ENCODE results near the gene CCDC6. TPM values are rescaled to one million over a fixed set of nuclear protein-coding genes. Genes with fewer than 3 reads are reported as not detected.

CCDC6 gene
- total and polyA plus RNA-seq, 9 of the 15 experiments (the other 6 are each of a cell fraction or from before 2014, with no cell fraction given) = 10.4 to 41.0 (median 20.9) TPM

GRCh38 chr10:59887006-59887405 is 19.4 kb downstream of the CCDC6 start:
- Histone ChIP-seq H3K9me3 (replicated peaks; ENCODE audit: control insufficient read depth, insufficient read depth, low read depth, low read length) (no peaks in the 10 kb centered on the region), H2AFZ (ENCODE audit: low read depth, low read length) (no peak overlapping the region), H3K9ac (ENCODE audit: insufficient read depth in 1 of 2, low read depth in 2 of 2, low read length in 2 of 2) (no peak overlapping the region), H3K4me1 (replicated peaks in 1 of 2; ENCODE audit: control insufficient read depth in 2 of 2, insufficient read depth in 2 of 2, low read length in 2 of 2) (peaks cover 3 to 44% of the 10 kb centered on the region in 2 experiments; a peak in 4 of 5 replicates), H3K36me3 (ENCODE audit: control insufficient read depth, insufficient read depth, low read length) (peaks cover 23% of the 10 kb centered on the region; the same call in 1 of the 3 replicates), H3K27ac (ENCODE audit: extremely low read depth, low read depth, low read length) (no peak overlapping the region; the same call in 2 of the 3 replicates), H3K79me2 (ENCODE audit: control insufficient read depth, insufficient read depth, low read length) (peaks cover 87% of the 10 kb centered on the region), H4K20me1 (replicated peaks; ENCODE audit: control insufficient read depth, insufficient read depth, low read length) (0 out of 2 replicates have a peak, but pooled peaks cover 3% of the 10 kb centered on the region), H3K4me2 (ENCODE audit: insufficient read depth, low read length) (no peak overlapping the region), H3K27me3 (ENCODE audit: control insufficient read depth in 2 of 2, insufficient read depth in 2 of 2, low read length in 2 of 2) (no peaks in the 10 kb centered on the region), H3K9me1 (ENCODE audit: control insufficient read depth, insufficient read depth, low read length) (no peaks in the 10 kb centered on the region), H3K4me3 (no peak overlapping the region)
- no TSS peak for BruUV-seq (replicated peaks)
- DNase-seq (ENCODE audit: extremely low read depth in 1 of 4, low spot score in 3 of 4) (no peak), FAIRE-seq (no peak), ATAC-seq (no peak)
- CTCF ChIA-PET (ENCODE audit: low intra/inter-chr PET ratio) = no interaction called here
- TF ChIP-seq PHF20 (IDR thresholded peaks at IDR 0.05; ENCODE audit: partially characterized antibody) = no peak
- TF ChIP-seq CEBPG (CRISPR knock-in tag; IDR thresholded peaks at IDR 0.05) = no peak
- peak in 1 of 2 experiments; percentile 31; a peak in 1 of 4 replicates for TF ChIP-seq CEBPG (tag; conservative IDR thresholded peaks at IDR 0.05 in 1 of 2, IDR thresholded peaks at IDR 0.05 in 1 of 2)
- in situ Hi-C loops (cut with MboI) = no loop called here
- POLR2A ChIA-PET = interaction anchor here (2.5 kb wide), 1 partner anchor 19 kb away, joined by 12 read pairs; the partner anchor contains the start of gene CCDC6
- WGBS (ENCODE audit: insufficient coverage, low coverage, missing lambda C conversion rate) = 59% methylated on average over 5 of the region's 5 CpGs
- intact Hi-C loops (cut with micrococcal nuclease) = no loop called here

- peak overlapping the region; percentile 68 for H3K4me2 ChIP-seq (ENCODE audit: insufficient read depth, low read length)
- TF ChIP-seq MTA1 (IDR thresholded peaks at IDR 0.05; ENCODE audit: borderline replicate concordance) (no peak), MEIS2 (IDR thresholded peaks at IDR 0.05; ENCODE audit: partially characterized antibody) (peak; percentile 22), ZNF175 (CRISPR knock-in tag; IDR thresholded peaks at IDR 0.05; ENCODE audit: low read depth) (no peak), RCOR1 (IDR thresholded peaks at IDR 0.05; ENCODE audit: borderline replicate concordance in 1 of 2, low read depth in 2 of 2, low read length in 2 of 2) (0 out of 4 replicates have a peak, but pooled peaks of 1 of the 2 experiments have one; percentile 14), JUN (IDR thresholded peaks at IDR 0.05; ENCODE audit: borderline replicate concordance, low read depth, low read length) (no peak), JUN (CRISPR knock-in tag; IDR thresholded peaks at IDR 0.05; ENCODE audit: borderline replicate concordance) (no peak), HDAC6 (IDR thresholded peaks at IDR 0.05; ENCODE audit: low read depth, low read length) (no peak), POLR2H (tag; IDR thresholded peaks at IDR 0.05; ENCODE audit: low read depth) (no peak), RUNX1 (IDR thresholded peaks at IDR 0.05; ENCODE audit: low read depth) (no peak), PHF8 (IDR thresholded peaks at IDR 0.05; ENCODE audit: borderline replicate concordance, low read length) (no peak), HMG20B (CRISPR knock-in tag; IDR thresholded peaks at IDR 0.05) (no peak), ZNF146 (CRISPR knock-in tag; IDR thresholded peaks at IDR 0.05; ENCODE audit: unreplicated experiment) (no peak)
Observed at GRCh38 chr10:59885430-59886134, 20.8 kb downstream of the CCDC6 start.

More at GRCh38 chr10:59885430-59886134, 20.8 kb downstream of the CCDC6 start:
- H3K27ac ChIP-seq (ENCODE audit: extremely low read depth, low read depth, low read length) = peak overlapping the region; percentile 69; the same call in 1 of the 3 replicates
- no peaks in the 10 kb centered on the region for H3K9me3 ChIP-seq (replicated peaks; ENCODE audit: control insufficient read depth, insufficient read depth, low read depth, low read length)
- 0 out of 2 replicates have a peak, but pooled peaks cover 6% of the 10 kb centered on the region for H4K20me1 ChIP-seq (replicated peaks; ENCODE audit: control insufficient read depth, insufficient read depth, low read length)
- H2AFZ ChIP-seq (ENCODE audit: low read depth, low read length) = no peak overlapping the region
- FAIRE-seq (peak; percentile 73), DNase-seq (ENCODE audit: extremely low read depth in 1 of 4, low spot score in 3 of 4) (peak; percentile 48 to 74 (median 62)), ATAC-seq (peak; percentile 77)
- ChIA-PET POLR2A (interaction anchor here (0.6 to 1.3 kb wide), 10 partner anchors 9 to 188 kb away, joined by 3 to 7 read pairs (median 4); partner anchors contain the start of gene CCDC6), CTCF (ENCODE audit: low intra/inter-chr PET ratio) (no interaction called here)
- 7% methylated on average over 8 of the region's 8 CpGs for WGBS (ENCODE audit: insufficient coverage, low coverage, missing lambda C conversion rate)
- BruUV-seq (replicated peaks) = no TSS peak
- peaks cover 17% of the 10 kb centered on the region; the same call in 1 of the 3 replicates for H3K36me3 ChIP-seq (ENCODE audit: control insufficient read depth, insufficient read depth, low read length)
- H3K27me3 ChIP-seq (ENCODE audit: control insufficient read depth in 2 of 2, insufficient read depth in 2 of 2, low read length in 2 of 2) = no peaks in the 10 kb centered on the region
- H3K9me1 ChIP-seq (ENCODE audit: control insufficient read depth, insufficient read depth, low read length) = no peaks in the 10 kb centered on the region
- peak overlapping the region in 1 of 2 experiments; percentile 23; a peak in 1 of 4 replicates for H3K9ac ChIP-seq (ENCODE audit: insufficient read depth in 1 of 2, low read depth in 2 of 2, low read length in 2 of 2)
- peak overlapping the region; percentile 5; the same call in 1 of the 2 replicates for H3K4me3 ChIP-seq
- intact Hi-C loops (cut with micrococcal nuclease) = no loop called here
- in situ Hi-C loops (cut with MboI) = no loop called here
- peaks cover 86% of the 10 kb centered on the region for H3K79me2 ChIP-seq (ENCODE audit: control insufficient read depth, insufficient read depth, low read length)
- H3K4me1 ChIP-seq (replicated peaks in 1 of 2; ENCODE audit: control insufficient read depth in 2 of 2, insufficient read depth in 2 of 2, low read length in 2 of 2) = peaks cover 9 to 46% of the 10 kb centered on the region in 2 experiments
